A549 treated with AZD2906 at 1 μM for 4 hours (cell line): Measurements from ENCODE around the gene ONECUT2. TPM values are rescaled to one million over a fixed set of nuclear protein-coding genes. Genes with fewer than 3 reads are reported as not detected.

Source experiments
- total RNA-seq: library from RNA; stranded (reverse); fragments of 200-300 nt; extraction: Qiagen RNA extraction; gene quantifications from 5 replicates; pipeline ENCODE4 v1.2.3, GENCODE V29; 2022

Gene ONECUT2
- 0.27 to 0.54 TPM (median 0.29 TPM) in 5 replicates for total RNA-seq

DNA sequence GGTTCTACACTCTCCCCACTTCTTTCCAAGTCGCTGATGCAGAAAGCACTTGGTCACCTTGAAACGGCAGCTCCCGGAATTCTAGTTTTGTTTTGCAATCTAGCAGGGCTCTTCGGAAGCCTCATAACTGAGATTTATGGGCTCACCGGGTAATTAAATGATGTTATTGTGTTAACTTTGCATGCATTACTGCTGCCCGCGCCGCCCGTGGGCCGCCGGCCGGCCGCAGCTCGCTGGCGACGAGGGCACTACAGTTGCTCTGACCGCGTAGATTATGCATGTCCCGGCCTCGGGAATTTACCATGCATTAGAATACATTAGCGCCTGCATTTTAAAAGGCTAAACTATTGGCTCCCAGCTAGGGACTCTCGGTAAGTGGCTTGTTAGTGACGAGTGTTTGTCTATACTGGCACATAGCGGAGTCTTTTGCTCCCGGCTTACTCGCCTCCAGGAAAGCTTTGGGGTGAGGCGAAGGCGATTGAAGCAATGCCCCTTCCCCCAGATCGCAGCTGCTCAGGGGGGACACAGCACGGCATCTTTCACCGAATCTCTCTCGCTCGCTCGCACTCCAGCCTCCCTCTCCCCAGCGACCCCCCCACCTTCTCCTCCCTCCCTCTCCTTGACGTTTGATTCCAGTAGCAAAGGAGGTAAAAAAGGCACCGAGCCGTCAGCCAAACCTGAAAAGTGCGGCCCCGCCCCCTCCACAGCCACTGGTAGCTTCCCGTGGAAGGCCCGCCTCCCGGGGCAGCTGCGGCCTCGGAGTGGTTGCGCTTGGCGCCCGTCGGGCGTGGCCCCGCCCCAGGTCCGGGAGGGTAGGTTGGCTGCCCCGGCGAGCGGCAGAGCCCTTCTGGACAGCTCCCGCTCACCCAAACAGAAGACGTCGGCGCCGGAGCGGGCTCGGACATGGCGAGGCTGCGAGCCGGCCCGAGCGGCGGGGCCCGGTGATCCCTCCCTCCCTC lies at the start of gene ONECUT2:
TSS of gene ONECUT2 (plus strand) at position 839 of the 959 bp plus-strand sequence. CDS start 343 bp downstream, outside the sequence.

Other genes starting within 250 kb of the ONECUT2 start
- gene ST8SIA3, start 82.8 kb upstream of the ONECUT2 start, total RNA-seq: not detected in 5 replicates
- gene FECH, start 151.3 kb downstream of the ONECUT2 start, total RNA-seq: 33.0 to 39.3 TPM (median 37.9 TPM) in 5 replicates
- 69.7 to 134 TPM (median 72.3 TPM) in 5 replicates for gene NARS1, start 186.5 kb downstream of the ONECUT2 start, total RNA-seq